RWPE2 (cell line): ENCODE results near the gene PLXNB1.

Experiments used
- ATAC-seq: fragments of 200-7000 bp; cut with Tn5 transposase; 3 replicates; pipeline ENCODE4 v1.9.1; 2021; ENCODE audit warnings: low read depth
- DNase-seq: peaks from one replicate; pipeline ENCODE4 v3.0.0-alpha.2; 2020; ENCODE audit warnings: low spot score
- H3K27ac ChIP-seq: fragments of 450-650 bp; 2 replicates; pipeline ENCODE4 v1.5.1; 2017; ENCODE audit warnings: mild to moderate bottlenecking; ENCODE audit not compliant: poor library complexity, severe bottlenecking
- H3K27me3 ChIP-seq: fragments of 250-450 bp; sonication (Bioruptor Pico); 2 replicates; pipeline ENCODE4 v1.5.1; 2021; ENCODE audit warnings: mild to moderate bottlenecking, moderate library complexity; ENCODE audit not compliant: insufficient read depth, poor library complexity, severe bottlenecking
- H3K36me3 ChIP-seq: fragments of 250-450 bp; sonication (Bioruptor Pico); 2 replicates; pipeline ENCODE4 v1.5.1; 2020; ENCODE audit warnings: low read depth, mild to moderate bottlenecking, moderate library complexity
- H3K4me1 ChIP-seq: fragments of 250-450 bp; sonication (Bioruptor Pico); 2 replicates; pipeline ENCODE4 v1.5.1; 2021; ENCODE audit warnings: mild to moderate bottlenecking, moderate library complexity; ENCODE audit not compliant: insufficient read depth, poor library complexity, severe bottlenecking
- H3K4me3 ChIP-seq: fragments of 250-450 bp; sonication (Bioruptor Pico); 2 replicates; pipeline ENCODE4 v1.5.1; 2021; ENCODE audit warnings: mild to moderate bottlenecking, moderate library complexity; ENCODE audit not compliant: severe bottlenecking
- H3K9me3 ChIP-seq: fragments of 250-450 bp; sonication (Bioruptor Pico); 2 replicates; pipeline ENCODE4 v1.5.1; 2021; ENCODE audit warnings: mild to moderate bottlenecking, moderate library complexity; ENCODE audit not compliant: severe bottlenecking
- TF ChIP-seq, protein P1 (sequence below): fragments of 450-650 bp; IDR thresholded peaks from one replicate; pipeline ENCODE4 v1.5.1; 2017; ENCODE audit warnings: mild to moderate bottlenecking, moderate library complexity; ENCODE audit not compliant: poor library complexity, severe bottlenecking

The PLXNB1 gene

GRCh38 chr3:48467473-48468267 is 37.8 kb upstream of the PLXNB1 start:
- no peaks in the 10 kb centered on the region for H3K9me3 ChIP-seq
- ATAC-seq (no peak), DNase-seq (no peak)
- no peak overlapping the region for H3K4me3 ChIP-seq
- no peaks in the 10 kb centered on the region for H3K27me3 ChIP-seq
- H3K36me3 ChIP-seq, result peaks cover 29% of the 10 kb centered on the region
- peaks cover 16% of the 10 kb centered on the region for H3K4me1 ChIP-seq
- peak overlapping the region; percentile 92 for H3K27ac ChIP-seq
- TF ChIP-seq, protein P1, sequence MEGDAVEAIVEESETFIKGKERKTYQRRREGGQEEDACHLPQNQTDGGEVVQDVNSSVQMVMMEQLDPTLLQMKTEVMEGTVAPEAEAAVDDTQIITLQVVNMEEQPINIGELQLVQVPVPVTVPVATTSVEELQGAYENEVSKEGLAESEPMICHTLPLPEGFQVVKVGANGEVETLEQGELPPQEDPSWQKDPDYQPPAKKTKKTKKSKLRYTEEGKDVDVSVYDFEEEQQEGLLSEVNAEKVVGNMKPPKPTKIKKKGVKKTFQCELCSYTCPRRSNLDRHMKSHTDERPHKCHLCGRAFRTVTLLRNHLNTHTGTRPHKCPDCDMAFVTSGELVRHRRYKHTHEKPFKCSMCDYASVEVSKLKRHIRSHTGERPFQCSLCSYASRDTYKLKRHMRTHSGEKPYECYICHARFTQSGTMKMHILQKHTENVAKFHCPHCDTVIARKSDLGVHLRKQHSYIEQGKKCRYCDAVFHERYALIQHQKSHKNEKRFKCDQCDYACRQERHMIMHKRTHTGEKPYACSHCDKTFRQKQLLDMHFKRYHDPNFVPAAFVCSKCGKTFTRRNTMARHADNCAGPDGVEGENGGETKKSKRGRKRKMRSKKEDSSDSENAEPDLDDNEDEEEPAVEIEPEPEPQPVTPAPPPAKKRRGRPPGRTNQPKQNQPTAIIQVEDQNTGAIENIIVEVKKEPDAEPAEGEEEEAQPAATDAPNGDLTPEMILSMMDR, result no peak

DNA sequence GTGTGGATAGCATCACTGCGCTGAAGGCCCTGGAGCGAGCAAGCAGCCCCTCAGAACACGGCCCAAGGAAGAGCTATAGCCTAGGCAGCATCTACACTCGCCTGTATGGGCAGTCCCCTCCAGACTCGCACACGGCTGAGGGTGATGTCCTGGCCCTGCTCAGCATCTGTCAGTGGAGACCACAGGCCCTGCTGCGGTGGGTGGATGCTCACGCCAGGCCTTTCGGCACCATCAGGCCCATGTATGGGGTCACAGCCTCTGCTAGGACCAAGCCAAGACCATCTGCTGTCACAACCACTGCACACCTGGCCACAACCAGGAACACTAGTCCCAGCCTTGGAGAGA is 37.2 kb upstream of the PLXNB1 start:
- peak overlapping the region; percentile 40 for H3K4me3 ChIP-seq
- no peaks in the 10 kb centered on the region for H3K27me3 ChIP-seq
- peak overlapping the region; percentile 92 for H3K27ac ChIP-seq
- DNase-seq (no peak), ATAC-seq (no peak)
- TF ChIP-seq, protein P1, result no peak
- peaks cover 16% of the 10 kb centered on the region for H3K4me1 ChIP-seq
- peaks cover 29% of the 10 kb centered on the region for H3K36me3 ChIP-seq
- no peaks in the 10 kb centered on the region for H3K9me3 ChIP-seq

- H3K9me3 ChIP-seq, result no peaks in the 10 kb centered on the region
- TF ChIP-seq, protein P1, result no peak
- peak overlapping the region; percentile 92 for H3K27ac ChIP-seq
- DNase-seq, result no peak
- no peaks in the 10 kb centered on the region for H3K27me3 ChIP-seq
- H3K4me1 ChIP-seq, result peaks cover 11% of the 10 kb centered on the region
- H3K4me3 ChIP-seq, result peak overlapping the region; percentile 40
- peaks cover 29% of the 10 kb centered on the region for H3K36me3 ChIP-seq
- ATAC-seq, result peak; percentile 17
Measured at GRCh38 chr3:48466386-48467109, 36.7 kb upstream of the PLXNB1 start.

- Histone ChIP-seq H3K9me3 (no peaks in the 10 kb centered on the region), H3K27me3 (no peaks in the 10 kb centered on the region), H3K4me3 (peak overlapping the region; percentile 40), H3K27ac (peak overlapping the region; percentile 92), H3K36me3 (peaks cover 32% of the 10 kb centered on the region), H3K4me1 (peaks cover 10% of the 10 kb centered on the region)
- peak; percentile 99 for DNase-seq
- TF ChIP-seq, protein P1, result peak; percentile 84
- ATAC-seq, result peak; percentile 90
Measured at GRCh38 chr3:48465531-48466378, 35.9 kb upstream of the PLXNB1 start.
